HG03039 (cell line): ENCODE data around the gene TMCC1.
A peak's percentile ranks its signal among the peaks of the same experiment; 100 is the strongest.
"Not testable (repeated sequence)": the region's sequence is repeated elsewhere in the genome, so short reads cannot be mapped to it uniquely, and the experiment has no call there.

Experiments used
- ATAC-seq: cut with Tn5 transposase; IDR thresholded peaks from one replicate; pipeline ENCODE4 v1.9.1; 2021; ENCODE audit warnings: mild to moderate bottlenecking, moderate library complexity; ENCODE audit not compliant: unreplicated experiment

Gene TMCC1

DNA sequence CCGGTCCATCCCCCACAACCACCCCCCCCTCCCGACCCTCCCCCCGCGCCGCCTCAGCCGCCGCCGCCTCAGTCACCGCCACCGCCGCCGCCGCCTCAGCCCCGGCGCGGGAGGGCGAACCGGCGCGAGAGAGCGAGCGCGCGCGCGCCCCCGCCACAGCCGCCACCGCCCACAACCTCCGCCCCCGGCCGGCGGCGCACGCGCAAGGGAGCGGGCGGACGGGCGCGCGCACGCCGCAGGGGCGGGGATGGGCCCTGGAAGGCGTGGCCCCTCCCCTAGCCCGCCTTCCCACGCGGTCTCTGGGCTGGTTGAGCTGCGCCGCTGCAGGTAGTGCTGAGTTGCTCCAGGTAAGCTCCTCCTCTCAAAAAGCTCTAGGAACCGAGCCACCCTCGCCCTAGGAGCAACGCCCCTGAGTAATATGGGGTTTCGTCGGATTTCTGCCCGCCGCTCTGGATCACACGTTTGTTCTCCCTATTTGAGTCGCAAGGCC, at the start of gene TMCC1:
TSS of gene TMCC1 (minus strand) at position 131 of the 490 bp plus-strand sequence.
- ATAC-seq, result peak; percentile 85

DNA sequence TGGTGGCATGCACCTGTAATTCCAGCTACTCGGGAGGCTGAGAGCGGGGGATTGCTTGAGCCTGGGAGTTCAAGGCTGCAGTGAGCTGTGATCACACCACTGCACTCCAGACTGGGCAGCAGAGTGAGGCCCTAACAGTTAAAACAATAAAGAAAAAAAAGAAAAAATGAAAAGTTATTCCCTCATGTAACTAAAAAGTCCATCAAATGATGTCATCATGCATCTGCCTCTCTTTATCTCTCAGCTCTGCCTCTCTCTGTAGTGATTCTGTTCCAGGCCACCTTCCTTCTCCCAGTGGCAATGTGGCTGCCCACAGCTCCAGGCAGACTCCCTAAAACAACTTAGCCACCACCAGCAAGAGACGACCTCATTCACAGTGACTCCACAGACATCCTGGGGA, 49.5 kb upstream of the TMCC1 start:
- ATAC-seq, result no peak

DNA sequence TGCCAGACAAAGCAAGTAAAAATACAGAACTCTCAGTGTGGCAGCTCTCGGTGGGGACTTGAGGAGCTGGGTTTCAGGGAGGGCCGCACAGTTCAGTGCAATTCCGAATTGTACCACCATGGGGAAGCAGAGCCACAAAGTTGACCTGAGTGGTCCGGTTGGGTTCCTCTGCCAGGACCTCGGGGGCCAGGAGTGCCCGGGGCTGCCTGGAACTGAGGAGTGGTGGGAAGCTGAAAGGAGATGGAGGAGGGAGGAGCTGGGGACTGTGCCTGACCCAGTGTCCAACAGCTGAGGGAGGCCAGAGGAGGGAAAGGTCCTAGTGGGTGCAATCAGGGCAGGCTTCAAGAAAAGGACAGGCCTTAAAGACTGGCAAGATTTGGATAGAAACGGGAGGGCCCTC, 48.8 kb upstream of the TMCC1 start:
- no peak for ATAC-seq

DNA sequence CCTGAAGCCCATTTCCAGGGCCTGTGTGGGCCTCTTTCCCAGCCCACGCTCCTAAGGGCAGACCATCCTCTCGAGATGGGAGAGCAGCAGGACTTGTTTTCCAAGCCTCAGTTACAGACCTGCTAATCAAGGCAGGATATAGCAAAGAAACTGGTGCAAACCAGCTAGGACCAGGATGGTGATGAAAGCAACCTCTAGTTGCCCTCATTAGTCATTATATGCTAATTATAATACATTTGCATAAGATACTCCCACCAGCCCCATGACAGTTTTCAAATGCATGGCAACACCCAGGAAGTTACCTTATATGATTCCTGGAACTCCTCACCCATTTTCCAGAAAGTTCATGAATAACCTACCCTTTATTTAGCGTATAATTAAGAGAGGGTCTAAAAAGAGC, 46.6 kb upstream of the TMCC1 start:
- no peak for ATAC-seq

DNA sequence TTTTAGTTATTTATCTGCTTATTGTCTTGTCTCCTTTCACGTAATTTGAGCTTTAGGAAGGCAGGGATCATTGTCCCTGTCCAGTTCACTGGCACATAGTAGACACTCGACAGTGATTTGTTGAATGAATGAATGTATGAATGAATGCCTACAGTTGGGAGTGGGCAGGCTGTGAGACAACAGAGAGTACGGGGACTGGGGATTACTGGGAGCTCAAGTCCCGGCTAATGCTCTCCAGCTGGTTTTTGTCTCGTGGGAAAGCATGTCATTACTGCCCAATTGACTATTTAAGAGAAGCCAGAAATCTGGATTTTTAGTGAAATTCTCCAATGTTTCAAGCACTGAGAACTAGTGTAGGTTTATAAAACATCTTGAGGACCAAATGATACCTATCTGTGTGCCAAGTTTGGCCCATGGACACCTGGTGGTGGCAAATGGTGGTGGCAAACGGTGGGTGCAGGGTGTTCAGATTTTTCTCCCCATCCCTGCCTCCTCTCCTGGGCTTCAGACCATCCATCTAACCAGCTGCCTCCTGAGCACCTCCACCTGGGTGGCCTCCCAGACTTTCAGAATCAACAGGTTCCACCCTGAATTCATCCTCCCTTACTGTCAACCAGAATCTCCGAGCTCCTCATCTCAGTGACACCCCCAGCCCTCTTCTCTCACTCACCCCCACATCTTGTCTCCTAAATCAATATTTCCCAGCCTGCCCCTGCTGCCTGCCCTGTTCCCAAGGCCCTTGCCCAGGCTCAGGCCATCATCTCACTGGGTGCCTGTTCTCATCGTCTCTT, 44.8 kb upstream of the TMCC1 start:
- ATAC-seq, result no peak

DNA sequence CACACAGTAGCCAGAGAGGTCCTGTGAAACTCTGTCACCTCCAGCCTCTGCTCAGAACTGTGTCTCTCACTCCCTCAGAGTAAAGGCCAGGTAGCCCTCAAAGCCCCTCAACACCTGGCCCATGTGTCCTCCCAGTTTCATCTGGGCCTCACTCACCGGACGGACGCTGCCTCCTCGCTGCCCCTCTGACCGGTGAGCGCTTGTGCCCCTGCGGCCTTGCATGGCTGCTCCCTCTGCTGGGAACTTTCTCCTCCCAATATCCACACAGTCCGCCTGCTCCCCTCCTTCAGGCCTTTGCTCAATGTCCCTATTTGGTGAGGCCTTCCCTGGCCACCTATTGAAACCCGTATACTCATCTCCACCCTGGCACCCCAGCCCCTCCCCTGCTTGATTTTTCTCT, 44.2 kb upstream of the TMCC1 start:
- no peak for ATAC-seq

DNA sequence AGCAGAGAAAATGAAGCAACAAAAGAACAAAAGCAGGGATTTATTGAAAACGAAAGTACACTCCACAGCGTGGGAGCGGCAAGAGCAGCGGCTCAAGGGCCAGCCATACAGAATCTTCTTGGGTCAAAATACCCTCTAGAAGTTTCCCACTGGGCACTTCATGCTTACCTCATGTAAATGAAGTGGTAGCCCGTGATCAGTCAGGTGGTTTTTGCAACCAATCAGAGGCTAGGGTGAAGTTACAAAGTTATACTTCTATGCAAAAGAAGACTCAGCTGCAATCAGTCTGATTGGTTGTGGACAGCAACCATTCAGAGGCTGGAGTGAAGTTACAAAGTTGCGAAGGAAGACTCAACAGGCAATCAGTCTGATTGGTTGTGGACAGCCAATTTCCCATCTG, 43.2 kb upstream of the TMCC1 start:
- ATAC-seq, result no peak

DNA sequence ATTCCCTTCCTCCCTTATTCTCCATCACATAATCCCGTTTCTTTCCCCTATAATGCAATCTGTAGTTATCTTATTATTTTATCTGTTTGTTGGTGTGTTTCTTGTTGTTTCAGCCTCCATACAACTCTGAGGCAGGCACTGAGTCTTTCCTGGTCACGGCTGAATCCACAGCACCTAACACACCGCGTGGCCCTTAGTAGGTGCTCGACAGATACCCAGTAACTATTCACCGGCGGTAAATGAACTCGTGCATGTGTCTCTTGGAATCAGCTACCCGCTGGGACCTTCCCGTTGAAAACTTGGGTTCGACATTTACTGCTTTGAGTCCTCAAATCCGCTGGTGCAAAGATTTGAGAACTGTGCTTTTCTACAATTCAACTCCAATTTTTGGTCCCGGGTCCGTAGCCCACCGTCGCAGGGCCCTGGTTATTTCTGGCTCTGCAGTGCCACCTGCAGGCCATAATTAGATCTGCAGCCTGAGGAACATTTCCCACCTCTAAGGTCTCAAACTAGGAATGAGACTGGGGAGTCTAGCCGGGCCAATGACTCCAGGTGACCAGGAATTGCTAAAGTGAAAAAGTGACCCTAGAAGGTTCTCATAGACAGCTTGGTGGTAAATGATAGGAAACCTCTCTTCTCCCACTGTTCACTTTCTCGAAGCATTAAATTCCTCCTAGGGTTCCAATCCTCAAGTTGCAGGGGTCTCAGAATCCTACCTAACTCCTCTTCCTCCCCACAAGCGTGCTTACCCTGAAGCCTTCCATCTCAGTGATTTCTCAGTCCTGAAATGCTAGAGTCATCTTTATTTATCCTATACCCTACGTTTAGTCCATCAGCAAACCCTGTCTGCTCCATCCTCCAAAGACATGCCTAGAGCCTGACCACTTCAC, 41.0 kb upstream of the TMCC1 start:
- ATAC-seq, result no peak

DNA sequence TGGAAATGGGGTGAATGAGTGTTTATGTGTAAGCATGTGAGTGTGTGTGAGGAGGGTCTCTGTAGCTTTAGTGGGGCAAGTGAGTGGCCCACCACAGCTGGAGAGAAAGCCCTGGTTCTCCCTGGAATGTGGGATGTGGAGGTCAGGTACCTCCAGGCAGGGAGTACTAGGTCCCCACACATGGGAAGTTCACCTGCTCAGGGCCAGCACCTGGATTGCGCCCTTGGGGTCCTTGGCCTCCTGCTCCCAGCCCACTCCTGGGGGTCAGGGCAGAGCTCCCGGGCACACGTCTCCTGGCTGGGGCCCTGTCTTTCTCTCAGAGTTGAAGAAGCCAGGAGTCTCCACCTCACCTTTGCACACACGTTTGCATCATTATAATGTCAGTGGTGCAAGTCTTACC, 40.0 kb upstream of the TMCC1 start:
- no peak for ATAC-seq

DNA sequence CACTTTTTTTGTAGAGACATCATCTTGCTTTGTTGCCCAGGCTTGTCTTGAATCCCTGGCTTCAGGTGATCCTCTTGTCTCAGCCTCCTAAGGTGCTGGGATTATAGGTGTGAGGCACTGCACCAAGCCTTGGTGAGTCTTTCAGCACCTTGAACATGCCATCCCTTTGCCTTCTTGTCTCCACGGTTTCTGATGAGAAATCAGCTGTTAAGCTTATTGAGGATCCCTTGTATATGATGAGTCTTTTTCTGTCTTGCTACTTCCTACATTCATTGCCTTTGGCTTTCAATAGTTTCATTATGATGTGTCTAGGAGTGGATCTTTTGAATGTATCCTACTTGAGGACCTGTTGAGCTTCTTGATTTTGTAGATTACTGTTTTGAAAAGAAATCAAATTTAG, 35.9 kb upstream of the TMCC1 start:
- ATAC-seq, result no peak

DNA sequence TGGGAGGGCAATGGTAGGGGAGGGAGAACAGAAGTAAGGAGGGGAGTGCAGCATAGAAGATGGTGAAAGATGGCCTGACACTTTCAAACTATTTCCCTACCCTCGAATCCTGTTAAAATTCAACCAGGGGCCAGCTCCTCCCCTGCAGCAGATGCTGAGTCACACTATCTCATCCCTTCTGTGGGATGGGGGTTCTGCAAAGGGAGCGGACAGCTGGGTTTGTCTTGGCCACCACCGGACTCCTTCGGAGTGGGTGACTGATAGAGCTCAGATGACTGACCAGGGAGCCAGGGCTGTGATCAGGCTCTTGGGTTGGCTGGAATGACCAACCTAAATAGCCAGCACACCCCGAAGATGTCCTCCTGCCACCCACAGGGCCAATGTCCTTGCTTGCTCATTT, 33.6 kb upstream of the TMCC1 start:
- no peak for ATAC-seq

DNA sequence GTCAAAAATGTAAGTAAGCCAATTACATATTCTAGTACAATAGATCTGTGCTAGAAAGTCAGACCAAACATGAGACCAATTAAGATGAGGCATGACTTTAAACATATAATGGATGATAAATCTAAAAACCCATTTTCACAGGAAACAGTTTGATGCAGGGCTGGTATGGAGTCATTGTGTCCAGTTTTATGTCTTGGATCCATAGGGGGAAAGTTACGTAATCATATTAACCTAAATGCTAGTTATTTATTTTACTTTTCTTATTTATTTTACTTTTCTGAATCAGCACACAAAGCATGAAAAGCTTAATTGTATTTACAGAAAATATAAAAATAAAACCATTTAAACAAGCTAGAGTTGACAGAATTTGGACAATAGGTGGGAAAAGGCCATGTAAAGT, 26.3 kb upstream of the TMCC1 start:
- no peak for ATAC-seq

DNA sequence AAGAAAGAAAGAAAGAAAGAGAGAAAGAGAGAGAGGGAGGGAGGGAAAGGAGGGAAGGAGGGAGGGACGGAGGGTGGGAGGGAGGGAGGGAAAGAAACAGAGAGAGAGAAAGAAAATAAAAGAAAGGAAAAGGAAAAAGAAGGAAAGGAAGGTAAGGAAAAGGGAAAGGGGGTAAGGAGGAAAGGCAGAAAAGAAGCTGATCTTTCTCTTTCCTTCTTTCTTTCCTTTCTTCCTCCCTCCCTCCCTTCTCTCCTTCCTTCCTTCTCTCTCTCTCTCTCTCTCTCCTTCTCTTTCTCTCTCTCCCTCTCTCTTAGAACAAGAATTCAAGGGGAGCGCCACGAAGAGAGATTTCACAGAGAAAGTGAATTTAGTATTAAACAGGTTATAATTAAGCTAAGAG, 25.8 kb upstream of the TMCC1 start:
- no peak for ATAC-seq

DNA sequence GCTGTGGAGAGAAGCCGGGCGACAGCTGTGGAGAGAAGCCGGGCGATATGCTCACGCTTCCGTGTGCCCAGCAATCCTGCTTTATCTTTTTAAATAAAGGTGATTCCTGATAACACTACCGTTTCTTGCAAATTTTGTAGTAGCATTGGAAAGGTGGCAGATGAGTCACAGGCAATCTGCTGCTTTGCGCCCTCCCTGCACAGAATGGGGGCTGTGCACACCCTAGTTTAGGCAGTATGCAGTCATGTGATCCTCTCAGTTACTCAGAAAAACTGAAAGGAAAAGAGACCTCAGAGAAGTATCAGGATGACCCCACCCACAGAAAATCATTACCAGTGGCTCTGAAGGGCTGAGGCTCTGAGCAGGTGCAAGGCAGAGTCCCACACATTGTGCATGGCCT, 24.9 kb upstream of the TMCC1 start:
- no peak for ATAC-seq

DNA sequence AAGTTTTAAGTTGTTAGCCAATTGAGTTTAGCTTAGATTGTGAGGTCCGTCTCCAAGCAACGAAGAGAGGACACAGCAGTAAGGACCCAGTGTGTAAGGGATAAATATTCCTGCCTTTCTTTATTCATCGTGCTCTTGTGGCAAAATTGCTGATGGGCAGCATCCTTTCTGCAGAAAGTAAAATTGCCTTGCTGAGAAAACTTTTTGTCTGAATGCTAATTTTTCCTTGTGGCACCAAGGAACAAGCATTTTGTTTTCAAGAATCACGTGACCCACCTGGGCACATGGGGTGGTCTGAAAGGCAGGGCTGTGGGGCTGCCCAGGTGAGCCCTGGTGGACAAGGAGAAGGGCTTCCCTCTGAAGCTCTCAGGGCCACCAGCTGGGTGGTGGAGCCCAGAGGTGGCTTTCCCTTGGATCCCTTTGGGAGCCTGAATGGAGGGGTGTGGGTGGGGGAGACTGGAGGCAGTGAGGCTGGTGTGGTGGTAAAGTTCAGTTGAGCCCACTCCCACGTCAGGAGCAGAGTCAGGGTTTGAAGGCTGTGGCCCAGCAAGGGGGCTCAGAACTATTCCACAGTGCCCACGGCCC, 24.0 kb upstream of the TMCC1 start:
- no peak for ATAC-seq

DNA sequence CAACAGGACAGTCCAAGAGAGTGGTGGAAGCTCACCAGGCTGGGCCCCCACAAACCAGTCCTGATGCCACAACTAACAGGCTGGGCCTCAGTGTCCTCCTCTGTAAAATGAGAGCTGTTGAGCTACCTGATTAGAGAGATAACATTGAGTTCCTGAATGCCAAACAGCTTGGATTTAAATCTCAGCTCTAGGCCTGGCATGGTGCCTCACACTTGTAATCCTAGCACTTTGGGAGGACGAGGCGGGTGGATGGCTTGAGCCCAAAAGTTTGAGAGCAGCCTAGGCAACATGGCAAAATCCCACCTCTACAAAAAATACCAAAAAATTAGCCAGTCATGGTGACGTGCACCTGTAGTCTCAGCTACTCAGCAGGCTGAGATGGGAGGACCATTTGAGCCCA, 20.1 kb upstream of the TMCC1 start:
- no peak for ATAC-seq

DNA sequence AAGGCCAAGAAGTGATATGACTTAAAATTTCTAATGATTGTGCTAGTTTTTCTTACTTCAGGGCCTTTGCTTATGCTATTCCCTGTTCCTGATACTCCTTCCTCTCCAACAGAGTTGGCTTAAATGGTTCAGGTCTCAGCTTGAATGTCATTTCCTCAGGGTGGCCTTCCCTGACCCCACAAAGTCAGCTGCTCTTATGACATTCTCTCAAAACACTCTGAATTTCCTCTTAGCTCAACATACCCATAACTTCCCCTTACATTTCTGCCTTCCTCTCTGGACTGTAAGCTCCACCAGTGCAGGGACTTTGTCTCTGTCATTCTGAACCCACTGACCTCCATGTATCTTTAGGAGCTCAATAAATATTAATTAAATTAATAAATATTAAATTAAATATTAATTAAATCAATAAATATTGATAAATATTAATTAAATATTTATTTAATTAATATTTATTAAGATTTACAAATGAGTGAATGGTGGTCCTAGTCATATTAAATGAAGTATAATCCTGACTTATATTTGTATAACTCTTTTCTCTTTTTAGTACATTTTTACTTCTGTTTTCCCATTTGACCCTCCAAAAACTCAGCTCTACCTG, 17.9 kb upstream of the TMCC1 start:
- ATAC-seq, result no peak

DNA sequence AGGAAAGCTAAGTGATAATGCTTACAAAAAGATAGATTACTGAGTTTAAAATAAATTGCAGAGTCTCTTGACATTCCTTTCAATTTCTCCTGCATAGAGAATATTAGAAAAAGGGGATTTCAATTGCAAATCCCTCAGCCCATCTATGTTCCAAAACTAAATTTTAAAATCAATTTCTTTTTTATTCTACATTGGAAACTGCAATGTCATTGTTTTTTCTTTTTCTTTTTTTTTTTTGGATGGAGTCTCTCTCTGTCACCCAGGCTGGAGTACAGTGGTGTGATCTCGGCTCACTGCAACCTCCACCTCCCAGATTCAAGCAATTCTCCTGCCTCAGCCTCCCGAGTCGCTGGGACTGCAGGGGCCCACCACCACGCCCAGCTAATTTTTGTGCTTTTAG, 15.7 kb upstream of the TMCC1 start:
- ATAC-seq, result not testable (repeated sequence)

DNA sequence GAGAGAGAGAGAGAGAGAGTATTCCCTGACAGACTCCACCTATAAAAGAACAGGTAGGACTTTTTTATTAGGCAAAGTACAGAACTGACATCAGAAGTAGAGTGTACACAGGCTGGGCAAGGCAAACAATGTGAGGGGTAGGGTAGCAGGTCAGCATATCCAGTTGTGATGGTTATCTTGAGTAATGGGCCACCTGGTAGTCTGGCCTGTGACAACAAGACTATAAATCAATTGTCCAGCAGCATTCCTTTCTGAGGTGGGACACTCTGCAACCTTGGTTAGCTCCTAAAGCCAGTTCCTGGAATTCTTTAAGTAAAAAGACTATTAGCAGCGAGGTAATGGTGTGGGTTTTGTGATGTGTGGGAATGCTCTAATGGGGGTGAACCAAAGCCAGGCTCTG, 14.9 kb upstream of the TMCC1 start:
- no peak for ATAC-seq

DNA sequence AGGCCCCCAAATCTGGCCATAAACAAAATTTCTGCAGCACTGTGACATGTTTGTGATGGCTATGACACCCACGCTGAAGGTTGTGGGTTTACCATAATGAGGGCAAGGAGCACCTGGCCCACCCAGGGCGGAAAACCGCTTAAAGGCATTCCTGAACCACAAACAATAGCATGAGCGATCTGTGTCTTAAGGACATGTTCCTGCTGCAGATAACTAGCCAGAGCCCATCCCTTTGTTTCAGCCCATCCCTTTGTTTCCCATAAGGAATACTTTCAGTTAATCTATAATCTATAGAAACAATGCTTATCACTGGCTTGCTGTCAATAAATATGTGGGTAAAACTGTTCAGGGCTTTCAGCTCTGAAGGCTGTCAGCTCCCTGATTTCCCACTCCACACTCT, 7.8 kb upstream of the TMCC1 start:
- not testable (repeated sequence) for ATAC-seq

DNA sequence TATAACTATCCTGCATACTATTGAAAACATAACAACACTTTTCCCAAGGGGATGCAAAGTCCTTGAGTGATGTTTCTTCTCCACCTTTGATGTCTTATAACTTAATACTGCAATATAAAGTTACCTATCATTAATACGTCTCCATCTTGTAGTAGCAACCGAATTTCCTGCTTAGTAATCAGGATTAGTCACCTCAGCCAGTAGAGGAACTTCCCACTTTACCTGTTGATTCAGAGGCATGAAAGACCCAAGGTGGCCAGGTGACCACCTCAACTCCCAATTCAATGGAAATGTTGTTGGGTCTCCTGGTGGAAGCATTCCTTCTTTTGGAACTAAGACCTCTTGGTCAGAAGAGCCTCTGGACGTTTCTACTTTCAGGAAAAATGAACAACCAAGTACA, 3.5 kb upstream of the TMCC1 start:
- ATAC-seq, result no peak
